Measurements from ENCODE around the gene IRF2.
A peak's percentile ranks its signal among the peaks of the same experiment; 100 is the strongest.

The IRF2 gene

GRCh38 chr4:184472614-184473498, 1.5 kb downstream of the IRF2 start:
- Histone ChIP-seq H3K79me2 (peaks cover 24% of the 10 kb centered on the region), H3K9me3 (ENCODE audit: control insufficient read depth, low read length) (no peaks in the 10 kb centered on the region), H2AFZ (peak overlapping the region; percentile 40), H3K4me1 (peaks cover 3% of the 10 kb centered on the region), H3K9ac (no peak overlapping the region), H3K27me3 (ENCODE audit: control insufficient read depth, insufficient read depth, low read length) (no peaks in the 10 kb centered on the region), H3K27ac (peak overlapping the region; percentile 88), H3K4me3 (ENCODE audit: low read depth, low read length) (peak overlapping the region; percentile 88), H3K36me3 (ENCODE audit: control insufficient read depth, insufficient read depth, low read length) (no peaks in the 10 kb centered on the region), H3K4me2 (ENCODE audit: low read length) (peak overlapping the region; percentile 96)
- TF ChIP-seq CTCF (IDR thresholded peaks at IDR 0.05), result peak; percentile 20

GRCh38 chr4:184471881-184472613, 2.3 kb downstream of the IRF2 start:
- no peaks in the 10 kb centered on the region for H3K36me3 ChIP-seq (ENCODE audit: control insufficient read depth, insufficient read depth, low read length)
- H3K9ac ChIP-seq, result no peak overlapping the region
- peak overlapping the region; percentile 40 for H2AFZ ChIP-seq
- H3K4me3 ChIP-seq (ENCODE audit: low read depth, low read length), result peak overlapping the region; percentile 88
- H3K9me3 ChIP-seq (ENCODE audit: control insufficient read depth, low read length), result no peaks in the 10 kb centered on the region
- H3K79me2 ChIP-seq, result peaks cover 32% of the 10 kb centered on the region
- peak overlapping the region; percentile 96 for H3K4me2 ChIP-seq (ENCODE audit: low read length)
- no peak for TF ChIP-seq CTCF (IDR thresholded peaks at IDR 0.05)
- H3K27ac ChIP-seq, result peak overlapping the region; percentile 88
- H3K27me3 ChIP-seq (ENCODE audit: control insufficient read depth, insufficient read depth, low read length), result no peaks in the 10 kb centered on the region
- peaks cover 3% of the 10 kb centered on the region for H3K4me1 ChIP-seq

GRCh38 chr4:184470785-184471110, 3.6 kb downstream of the IRF2 start:
- Histone ChIP-seq H3K27ac (no peak overlapping the region), H3K79me2 (peaks cover 43% of the 10 kb centered on the region), H3K9me3 (ENCODE audit: control insufficient read depth, low read length) (no peaks in the 10 kb centered on the region), H3K4me1 (peaks cover 3% of the 10 kb centered on the region), H3K9ac (no peak overlapping the region), H3K4me2 (ENCODE audit: low read length) (no peak overlapping the region), H3K4me3 (ENCODE audit: low read depth, low read length) (no peak overlapping the region), H2AFZ (no peak overlapping the region), H3K27me3 (ENCODE audit: control insufficient read depth, insufficient read depth, low read length) (no peaks in the 10 kb centered on the region), H3K36me3 (ENCODE audit: control insufficient read depth, insufficient read depth, low read length) (no peaks in the 10 kb centered on the region)
- TF ChIP-seq CTCF (IDR thresholded peaks at IDR 0.05), result no peak

- Histone ChIP-seq H3K4me2 (ENCODE audit: low read length) (no peak overlapping the region), H3K36me3 (ENCODE audit: control insufficient read depth, insufficient read depth, low read length) (no peaks in the 10 kb centered on the region), H3K9ac (no peak overlapping the region), H3K4me3 (ENCODE audit: low read depth, low read length) (no peak overlapping the region), H2AFZ (no peak overlapping the region), H3K27me3 (ENCODE audit: control insufficient read depth, insufficient read depth, low read length) (no peaks in the 10 kb centered on the region), H3K9me3 (ENCODE audit: control insufficient read depth, low read length) (no peaks in the 10 kb centered on the region), H3K79me2 (peaks cover 65% of the 10 kb centered on the region), H3K4me1 (peaks cover 5% of the 10 kb centered on the region), H3K27ac (no peak overlapping the region)
- no peak for TF ChIP-seq CTCF (IDR thresholded peaks at IDR 0.05)
These were observed 7.7 kb downstream of the IRF2 start for GRCh38 chr4:184466634-184467033.
